K562 (cell line): Measurements from ENCODE around the gene MYH7B. TPM values are rescaled to one million over a fixed set of nuclear protein-coding genes. Genes with fewer than 3 reads are reported as not detected.

ENCODE experiments used
- ATAC-seq: fragments of 200-7000 bp; cut with Tn5 transposase; 3 replicates; pipeline ENCODE4 v1.9.1; 2020; ENCODE audit warnings: moderate library complexity
- BruUV-seq: library from RNA; stranded (reverse); fragments of 400-500 nt; replicated peaks from 2 replicates; lab custom pipeline; 2021; lab: Mats Ljungman, UMichigan
- CTCF ChIA-PET: fragments of 300-600 bp; formaldehyde crosslinking; extraction: SDS; loops from one replicate; lab custom pipeline; 2021; ENCODE audit warnings: low intra/inter-chr PET ratio; lab: Yijun Ruan, JAX
- POLR2A ChIA-PET: fragments of 300-600, 350-650 bp; sonication (Branson Sonifier 250); formaldehyde crosslinking; extraction: SDS; loops from one replicate; lab custom pipeline; 2021; ENCODE audit warnings: antibody characterized with exemption, inconsistent platforms; lab: Yijun Ruan, JAX
- DNase-seq, 4 experiments: peaks; one replicate each; pipeline versions ENCODE4 v3.0.0 to v3.0.0-alpha.2; 2011 to 2018; ENCODE audit warnings: low spot score in 3 of 4, mixed read lengths in 3 of 4; ENCODE audit errors: extremely low read depth in 1 of 4
- FAIRE-seq: peaks from 2 replicates; lab custom pipeline; 2011; peaks lifted over from hg19 to GRCh38; lab: Jason Lieb, UNC
- H2AFZ ChIP-seq: 2 replicates; pipeline ENCODE4 v1.6.0; 2011; ENCODE audit warnings: low read depth, low read length, control low read depth, inconsistent platforms
- H3K27ac ChIP-seq: fragments of 200-600 bp; 3 replicates; pipeline ENCODE4 v1.8.0; 2011; ENCODE audit warnings: low read depth, mild to moderate bottlenecking, control low read depth, inconsistent platforms, low read length, moderate library complexity, mixed read lengths; ENCODE audit errors: extremely low read depth
- H3K27me3 ChIP-seq, 2 experiments: fragments of 300-600 bp in 1 of 2; 2 replicates in 1 of 2; 3 replicates in 1 of 2; pipeline versions ENCODE4 v1.6.0 to v1.8.0; 2011; ENCODE audit warnings: inconsistent platforms in 2 of 2, low read length in 2 of 2, mild to moderate bottlenecking in 1 of 2, mixed read lengths in 1 of 2, moderate library complexity in 1 of 2; ENCODE audit not compliant: control insufficient read depth in 2 of 2, insufficient read depth in 2 of 2
- H3K36me3 ChIP-seq: fragments of 300-600 bp; 3 replicates; pipeline ENCODE4 v1.8.0; 2011; ENCODE audit warnings: mild to moderate bottlenecking, low read length, inconsistent platforms; ENCODE audit not compliant: control insufficient read depth, insufficient read depth
- H3K4me1 ChIP-seq, 2 experiments: fragments of 200-600 bp in 1 of 2; replicated peaks in 1 of 2; 2 replicates in 1 of 2; 3 replicates in 1 of 2; pipeline versions ENCODE4 v1.5.1 to v1.8.0; 2011; ENCODE audit warnings: inconsistent platforms in 2 of 2, low read length in 2 of 2, mild to moderate bottlenecking in 1 of 2, mixed read lengths in 1 of 2, moderate library complexity in 1 of 2; ENCODE audit not compliant: control insufficient read depth in 2 of 2, insufficient read depth in 2 of 2
- H3K4me2 ChIP-seq: 2 replicates; pipeline ENCODE4 v1.6.1; 2011; ENCODE audit warnings: low read length, control low read depth, inconsistent platforms, mixed read lengths; ENCODE audit not compliant: insufficient read depth
- H3K4me3 ChIP-seq: fragments of 200-600 bp; sonication (generic), shearing (Covaris generic); 2 replicates; pipeline ENCODE4 v1.5.1; 2016; ENCODE audit warnings: control low read depth, inconsistent platforms
- H3K79me2 ChIP-seq: fragments of 200-600 bp; 3 replicates; pipeline ENCODE4 v1.8.0; 2011; ENCODE audit warnings: low read length, inconsistent platforms; ENCODE audit not compliant: control insufficient read depth, insufficient read depth
- H3K9ac ChIP-seq, 2 experiments: 2 replicates each; pipeline versions ENCODE4 v1.6.0 to v1.6.1; 2011; ENCODE audit warnings: low read depth in 2 of 2, low read length in 2 of 2, control low read depth in 1 of 2, inconsistent platforms in 1 of 2, mild to moderate bottlenecking in 1 of 2, mixed read lengths in 1 of 2; ENCODE audit not compliant: insufficient read depth in 1 of 2
- H3K9me1 ChIP-seq: one replicate; pipeline ENCODE4 v1.6.0; 2011; ENCODE audit warnings: inconsistent platforms, mild to moderate bottlenecking, low read length, moderate library complexity; ENCODE audit not compliant: control insufficient read depth, insufficient read depth
- H3K9me3 ChIP-seq: replicated peaks from 2 replicates; pipeline ENCODE4 v1.5.1; 2011; ENCODE audit warnings: low read depth, low read length, inconsistent platforms; ENCODE audit not compliant: control insufficient read depth, insufficient read depth
- H4K20me1 ChIP-seq: replicated peaks from 2 replicates; pipeline ENCODE4 v1.6.1; 2011; ENCODE audit warnings: low read length, inconsistent platforms, mixed read lengths; ENCODE audit not compliant: control insufficient read depth, insufficient read depth
- ATF1 ChIP-seq, 2 experiments: fragments of 450-650 bp in 1 of 2; IDR thresholded peaks; 2 replicates each; pipeline ENCODE4 v1.6.1; 2016; ENCODE audit warnings: missing compliant biosample characterization in 1 of 2, missing genetic modification characterization in 1 of 2
- ATF7 ChIP-seq: fragments of 450-650 bp; IDR thresholded peaks from 2 replicates; pipeline ENCODE4 v1.7.1; 2014; ENCODE audit warnings: mild to moderate bottlenecking, moderate library complexity
- BCL6 ChIP-seq: fragments of 250-450 bp; sonication (Bioruptor Pico); IDR thresholded peaks from 2 replicates; pipeline ENCODE4 v1.4.0; 2020
- CEBPB ChIP-seq: fragments of 450-650 bp; IDR thresholded peaks from 2 replicates; pipeline ENCODE4 v1.6.1; 2016; ENCODE audit warnings: missing genetic modification characterization, missing compliant biosample characterization
- CREB1 ChIP-seq, 2 experiments: sonication (generic) in 1 of 2; formaldehyde crosslinking in 1 of 2; IDR thresholded peaks; 2 replicates each; pipeline versions ENCODE4 v1.6.1 to v1.8.0; 2012 to 2022; ENCODE audit warnings: inconsistent platforms in 1 of 2, mild to moderate bottlenecking in 1 of 2, missing genetic modification reagents in 1 of 2, moderate library complexity in 1 of 2
- FOXP1 ChIP-seq: sonication (generic); formaldehyde crosslinking; IDR thresholded peaks from 2 replicates; pipeline ENCODE4 v1.8.0; 2022; ENCODE audit warnings: mild to moderate bottlenecking, missing genetic modification reagents
- KLF6 ChIP-seq: fragments of 250-450 bp; sonication (Bioruptor Pico); IDR thresholded peaks from 2 replicates; pipeline ENCODE4 v1.4.0; 2020; ENCODE audit warnings: mild to moderate bottlenecking, moderate library complexity, borderline replicate concordance
- MIER1 ChIP-seq: fragments of 450-650 bp; IDR thresholded peaks from 2 replicates; pipeline ENCODE4 v1.6.1; 2016; ENCODE audit warnings: antibody characterized with exemption, mild to moderate bottlenecking, low read depth
- SIX5 ChIP-seq, 2 experiments: IDR thresholded peaks; 2 replicates each; pipeline ENCODE4 v1.6.1; 2011; ENCODE audit warnings: low read length in 2 of 2, borderline replicate concordance in 1 of 2, low read depth in 1 of 2, mild to moderate bottlenecking in 1 of 2, moderate library complexity in 1 of 2; ENCODE audit not compliant: insufficient read depth in 1 of 2
- WGBS: fragments of 100-300 bp; shearing (Covaris generic); methylation state at CpG from one replicate; pipeline ENCODE4 v1.1.6; 2016; ENCODE audit warnings: low coverage, mixed read lengths; ENCODE audit not compliant: insufficient coverage; ENCODE audit errors: missing lambda C conversion rate; 5-methylcytosine and 5-hydroxymethylcytosine counted together
- in situ Hi-C: fragments of 300-500 bp; cut with MboI; formaldehyde crosslinking; loops from 4 replicates; pipeline ENCODE4 v1.15.0; 2018; ENCODE audit warnings: inconsistent platforms, mixed read lengths
- intact Hi-C: fragments of 100-400 bp; cut with micrococcal nuclease; formaldehyde crosslinking; loops from 2 replicates; pipeline ENCODE4 v1.14.2; 2022
- polyA plus RNA-seq, 8 experiments: library from polyadenylated mRNA; depleted of rRNA in 4 of 8; stranded (reverse) in 5 of 8; unstranded in 3 of 8; fragments of >200 nt; fragmentation: Nextera tagmentation in 2 of 8; fragmentation: Illumina TruSeq in 1 of 8; extraction: Ambion mirVana in 2 of 8; extraction: Trizol in 1 of 8; gene quantifications; 2 replicates each; pipeline versions ENCODE4 v1.2.1 to v1.2.3, GENCODE V29; 2011 to 2014; ENCODE audit warnings: inconsistent platforms in 1 of 8, missing spikeins in 1 of 8
- total RNA-seq, 7 experiments: library from RNA; depleted of rRNA in 6 of 7; stranded (reverse); fragments of >200 nt in 6 of 7; fragmentation: Illumina TruSeq in 2 of 7; extraction: Trizol in 2 of 7; gene quantifications; 2 replicates each; pipeline versions ENCODE4 v1.2.1 to v1.2.3, GENCODE V29; 2011 to 2021; ENCODE audit warnings: low replicate concordance in 1 of 7

The MYH7B gene
- total and polyA plus RNA-seq, 9 of the 15 experiments (the other 6 are each of a cell fraction or from before 2014, with no cell fraction given) = 0.07 to 0.34 (median 0.13) TPM; not detected in 3

GRCh38 chr20:34952671-34953070 is 3.0 kb upstream of the MYH7B start (continued):
- TF ChIP-seq ATF1 (CRISPR knock-in tag; IDR thresholded peaks at IDR 0.05) (no peak), ATF1 (tag; IDR thresholded peaks at IDR 0.05) (no peak), BCL6 (CRISPR knock-in tag) (no peak)

- Histone ChIP-seq H3K36me3 (peaks cover 40% of the 10 kb centered on the region), H3K9me3 (no peaks in the 10 kb centered on the region), H3K4me1 (peaks cover 11 to 20% of the 10 kb centered on the region in 2 experiments; a peak in 4 of 5 replicates), H3K4me2 (no peak overlapping the region), H3K4me3 (no peak overlapping the region), H3K9ac (no peak overlapping the region), H3K79me2 (peaks cover 25% of the 10 kb centered on the region), H3K27ac (no peak overlapping the region), H3K27me3 (no peaks in the 10 kb centered on the region), H3K9me1 (no peaks in the 10 kb centered on the region), H2AFZ (no peak overlapping the region), H4K20me1 (no peaks in the 10 kb centered on the region)
- FAIRE-seq = no peak
- TF ChIP-seq FOXP1 (CRISPR knock-in tag) (no peak), SIX5 (IDR thresholded peaks at IDR 0.05; ENCODE audit: borderline replicate concordance in 1 of 2, insufficient read depth in 1 of 2, low read depth in 1 of 2, low read length in 2 of 2) (no peak), CEBPB (tag) (no peak), ATF7 (no peak), KLF6 (CRISPR knock-in tag) (no peak), CREB1 (IDR thresholded peaks at IDR 0.05) (no peak), CREB1 (CRISPR knock-in tag; IDR thresholded peaks at IDR 0.05) (no peak), MIER1 (no peak)
- BruUV-seq = no TSS peak
- in situ Hi-C loops (no loop called here), intact Hi-C loops (no loop called here)
- 61% methylated on average over 7 of the region's 7 CpGs for WGBS
- ChIA-PET CTCF (no interaction called here), POLR2A (no interaction called here)
- ATAC-seq = no peak
- no peak for DNase-seq
These were observed 1.7 kb upstream of the MYH7B start for GRCh38 chr20:34953960-34954359.
